ENCODE results near the gene PLLP. TPM values are rescaled to one million over a fixed set of nuclear protein-coding genes. Genes with fewer than 3 reads are reported as not detected.

The PLLP gene
- polyA plus RNA-seq, 3 donors: 0.52 to 1.2 (median 0.97) TPM

- H2AFZ ChIP-seq (ENCODE audit: insufficient read depth, low read depth, low read length, poor library complexity, severe bottlenecking): peak overlapping the region; percentile 97
- no peak for TF ChIP-seq CTCF (IDR thresholded peaks at IDR 0.05)
- peak overlapping the region; percentile 43 to 84 (median 46) for H3K4me3 ChIP-seq (replicated peaks in 1 of 3; ENCODE audit: low read depth in 2 of 3, low read length in 3 of 3)
- peaks cover 27 to 36% of the 10 kb centered on the region in 2 donors for H3K4me1 ChIP-seq (ENCODE audit: control insufficient read depth in 1 of 2, insufficient read depth in 2 of 2, low read length in 2 of 2)
- H3K36me3 ChIP-seq (replicated peaks in 1 of 2; ENCODE audit: control insufficient read depth in 1 of 2, insufficient read depth in 2 of 2, low read length in 2 of 2): peaks cover 19 to 36% of the 10 kb centered on the region in 2 donors
- H3K4me2 ChIP-seq (replicated peaks; ENCODE audit: extremely low read depth, low read length, poor library complexity, severe bottlenecking): peak overlapping the region; percentile 91
- H3K4me3 Mint-ChIP-seq: peak overlapping the region; percentile 86 to 92
- H4K20me1 ChIP-seq (ENCODE audit: insufficient read depth, low read length): no peaks in the 10 kb centered on the region
- DNase-seq: peak in 1 of 3 donors; percentile 88
- 3% methylated on average over 6 of the region's 9 CpGs for WGBS (ENCODE audit: insufficient coverage)
- H3K36me3 Mint-ChIP-seq: peaks cover 21 to 25% of the 10 kb centered on the region in 2 donors
- H3K9ac ChIP-seq (ENCODE audit: insufficient read depth, low read length, poor library complexity, severe bottlenecking): peak overlapping the region; percentile 92
- no peaks in the 10 kb centered on the region for H3K9me3 ChIP-seq (replicated peaks in 1 of 2; ENCODE audit: control insufficient read depth in 1 of 2, insufficient read depth in 1 of 2, low read length in 2 of 2)
- H3K27me3 ChIP-seq (ENCODE audit: control insufficient read depth in 2 of 2, insufficient read depth in 2 of 2, low read length in 2 of 2): no peaks in the 10 kb centered on the region
- peaks cover 16% of the 10 kb centered on the region for H3K79me2 ChIP-seq (ENCODE audit: insufficient read depth, low read length)
- intact Hi-C loops (cut with micrococcal nuclease): loop anchor here in 1 of 2 donors (10.0 kb wide), 1 partner anchor 60 kb away; the partner anchor contains the start of genes PSME3IP1 and RSPRY1
- H3K27ac ChIP-seq (ENCODE audit: low read depth in 1 of 2, low read length in 2 of 2): peak overlapping the region; percentile 75 to 98
- H3K4me1 Mint-ChIP-seq: peaks cover 29% of the 10 kb centered on the region
- no peaks in the 10 kb centered on the region for H3K9me3 Mint-ChIP-seq
- peak overlapping the region; percentile 96 to 99 (median 98) for H3K27ac Mint-ChIP-seq
- no peaks in the 10 kb centered on the region for H3K27me3 Mint-ChIP-seq (ENCODE audit: low read depth in 3 of 3)
Observed at GRCh38 chr16:57244463-57244766, 40.1 kb downstream of the PLLP start.

- Mint-ChIP-seq H3K36me3 (peaks cover 22 to 26% of the 10 kb centered on the region in 2 donors), H3K4me1 (peaks cover 29% of the 10 kb centered on the region), H3K9me3 (no peaks in the 10 kb centered on the region), H3K4me3 (no peak overlapping the region), H3K27me3 (ENCODE audit: low read depth in 3 of 3) (no peaks in the 10 kb centered on the region), H3K27ac (peak overlapping the region in 1 of 7 donors; percentile 18)
- no peak overlapping the region for H3K4me3 ChIP-seq (replicated peaks in 1 of 3; ENCODE audit: low read depth in 2 of 3, low read length in 3 of 3)
- WGBS (ENCODE audit: insufficient coverage): 80% methylated on average over 1 of the region's 2 CpGs
- H2AFZ ChIP-seq (ENCODE audit: insufficient read depth, low read depth, low read length, poor library complexity, severe bottlenecking): no peak overlapping the region
- H3K36me3 ChIP-seq (replicated peaks in 1 of 2; ENCODE audit: control insufficient read depth in 1 of 2, insufficient read depth in 2 of 2, low read length in 2 of 2): peaks cover 19 to 36% of the 10 kb centered on the region in 2 donors
- intact Hi-C loops (cut with micrococcal nuclease): loop anchor here in 1 of 2 donors (10.0 kb wide), 1 partner anchor 58 kb away; the partner anchor contains the start of genes PSME3IP1 and RSPRY1
- no peaks in the 10 kb centered on the region for H3K9me3 ChIP-seq (replicated peaks in 1 of 2; ENCODE audit: control insufficient read depth in 1 of 2, insufficient read depth in 1 of 2, low read length in 2 of 2)
- H3K4me2 ChIP-seq (replicated peaks; ENCODE audit: extremely low read depth, low read length, poor library complexity, severe bottlenecking): no peak overlapping the region
- H4K20me1 ChIP-seq (ENCODE audit: insufficient read depth, low read length): no peaks in the 10 kb centered on the region
- no peak overlapping the region for H3K9ac ChIP-seq (ENCODE audit: insufficient read depth, low read length, poor library complexity, severe bottlenecking)
- H3K4me1 ChIP-seq (ENCODE audit: control insufficient read depth in 1 of 2, insufficient read depth in 2 of 2, low read length in 2 of 2): peaks cover 27 to 36% of the 10 kb centered on the region in 2 donors
- peaks cover 16% of the 10 kb centered on the region for H3K79me2 ChIP-seq (ENCODE audit: insufficient read depth, low read length)
- no peak for DNase-seq
- no peak for TF ChIP-seq CTCF (IDR thresholded peaks at IDR 0.05)
- no peaks in the 10 kb centered on the region for H3K27me3 ChIP-seq (ENCODE audit: control insufficient read depth in 2 of 2, insufficient read depth in 2 of 2, low read length in 2 of 2)
- H3K27ac ChIP-seq (ENCODE audit: low read depth in 1 of 2, low read length in 2 of 2): no peak overlapping the region
Observed at GRCh38 chr16:57242650-57243049, 41.8 kb downstream of the PLLP start.

All from CD14-positive monocyte (primary cell).